CD4-positive, CD25-positive, alpha-beta regulatory T cell (primary cell): ENCODE data around the gene ATF6. TPM values are rescaled to one million over a fixed set of nuclear protein-coding genes. Genes with fewer than 3 reads are reported as not detected.

ENCODE experiments used
- ATAC-seq, 2 donors: fragments of 150-1000 bp; cut with Tn5 transposase; one replicate each; pipeline ENCODE4 v1.10.0; 2021; ENCODE audit warnings: low read depth in 2 of 2, moderate number of reproducible peaks in 2 of 2, moderate library complexity in 1 of 2
- DNase-seq, 3 donors: peaks; one replicate each; pipeline versions ENCODE4 v3.0.0 to v3.0.0-alpha.2; 2012 to 2022; ENCODE audit warnings: mixed read lengths in 1 of 3
- H3K27ac ChIP-seq: one replicate; pipeline ENCODE4 v1.7.0; 2013; ENCODE audit warnings: mild to moderate bottlenecking, low read length; ENCODE audit not compliant: insufficient read depth, poor library complexity, severe bottlenecking
- H3K27me3 ChIP-seq: one replicate; pipeline ENCODE4 v1.7.0; 2013; ENCODE audit warnings: low read length; ENCODE audit not compliant: control insufficient read depth, insufficient read depth
- H3K36me3 ChIP-seq: one replicate; pipeline ENCODE4 v1.7.0; 2013; ENCODE audit warnings: mild to moderate bottlenecking, low read length, moderate library complexity; ENCODE audit not compliant: control insufficient read depth, insufficient read depth
- H3K4me1 ChIP-seq: 2 replicates; pipeline ENCODE4 v1.7.0; 2013; ENCODE audit warnings: mild to moderate bottlenecking, low read length; ENCODE audit not compliant: insufficient read depth, control insufficient read depth, poor library complexity, severe bottlenecking
- H3K4me3 ChIP-seq: one replicate; pipeline ENCODE4 v1.7.0; 2013; ENCODE audit warnings: low read depth, mild to moderate bottlenecking, low read length, moderate library complexity
- H3K9me3 ChIP-seq, 2 experiments: 1 replicate in 1 of 2; 2 replicates in 1 of 2; pipeline ENCODE4 v1.7.0; 2013; ENCODE audit warnings: low read length in 2 of 2, mild to moderate bottlenecking in 1 of 2, moderate library complexity in 1 of 2; ENCODE audit not compliant: control insufficient read depth in 2 of 2
- H3K27ac Mint-ChIP-seq, 3 donors: one replicate each; pipeline ENCODE4 v1.8.0; 2020 to 2022; ENCODE audit warnings: mild to moderate bottlenecking in 3 of 3, mixed read lengths in 3 of 3, moderate library complexity in 2 of 3
- H3K27me3 Mint-ChIP-seq: one replicate; pipeline ENCODE4 v1.8.0; 2022; ENCODE audit warnings: mild to moderate bottlenecking, mixed read lengths
- H3K36me3 Mint-ChIP-seq: one replicate; pipeline ENCODE4 v1.8.0; 2020; ENCODE audit warnings: mixed read lengths
- H3K4me1 Mint-ChIP-seq, 4 donors: one replicate each; pipeline ENCODE4 v1.8.0; 2020 to 2022; ENCODE audit warnings: mixed read lengths in 4 of 4, mild to moderate bottlenecking in 1 of 4
- H3K4me3 Mint-ChIP-seq, 4 donors: one replicate each; pipeline ENCODE4 v1.8.0; 2020 to 2022; ENCODE audit warnings: mild to moderate bottlenecking in 4 of 4, mixed read lengths in 4 of 4, moderate library complexity in 3 of 4
- H3K9me3 Mint-ChIP-seq, 7 donors: one replicate each; pipeline ENCODE4 v1.8.0; 2020 to 2022; ENCODE audit warnings: mixed read lengths in 7 of 7, mild to moderate bottlenecking in 3 of 7, moderate library complexity in 2 of 7
- polyA plus RNA-seq, 4 donors: library from polyadenylated mRNA; unstranded; fragments of 300-500 nt; fragmentation: Illumina TruSeq; gene quantifications; one replicate each; pipeline ENCODE4 v1.2.3, GENCODE V29; 2021
- total RNA-seq: library from RNA; stranded (reverse); gene quantifications from one replicate; pipeline ENCODE4 v1.2.3, GENCODE V29; 2022

The ATF6 gene
- total and polyA plus RNA-seq, 5 donors from 2014 or later = 13.5 to 17.8 (median 15.0) TPM

DNA sequence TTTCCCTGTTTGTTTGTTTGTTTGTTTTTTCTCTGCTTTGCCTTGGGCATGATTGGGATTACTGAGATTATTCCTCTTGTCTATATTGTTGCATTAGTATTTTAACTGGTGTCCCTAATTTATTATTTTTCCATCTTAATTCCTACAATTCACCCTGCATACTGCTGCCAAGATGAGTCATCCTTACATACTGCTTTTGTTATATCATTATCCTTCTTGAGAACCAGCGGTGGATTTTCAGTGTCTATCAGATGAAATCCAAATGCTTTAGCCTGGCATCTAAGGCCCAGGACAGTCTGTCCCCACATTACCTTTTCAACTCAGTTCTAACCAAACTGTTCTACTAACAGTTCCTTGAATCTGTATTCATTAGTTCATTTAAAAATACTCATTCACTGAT, 155.9 kb downstream of the ATF6 start:
- ATAC-seq = no peak
- peaks cover 5% of the 10 kb centered on the region for H3K27me3 Mint-ChIP-seq
- Histone ChIP-seq H3K27ac (no peak overlapping the region), H3K9me3 (no peaks in the 10 kb centered on the region), H3K27me3 (no peaks in the 10 kb centered on the region), H3K4me1 (peaks cover 15% of the 10 kb centered on the region), H3K4me3 (no peak overlapping the region), H3K36me3 (peaks cover 6% of the 10 kb centered on the region)
- peak overlapping the region in 1 of 4 donors; percentile 13 for H3K4me3 Mint-ChIP-seq
- peaks cover 15 to 34% (median 26%) of the 10 kb centered on the region in 4 donors for H3K4me1 Mint-ChIP-seq
- peaks cover 36% of the 10 kb centered on the region for H3K36me3 Mint-ChIP-seq
- peaks cover 0 to 3% (median 0%) of the 10 kb centered on the region in 7 donors for H3K9me3 Mint-ChIP-seq
- peak overlapping the region in 1 of 3 donors; percentile 25 for H3K27ac Mint-ChIP-seq
- DNase-seq = no peak

DNA sequence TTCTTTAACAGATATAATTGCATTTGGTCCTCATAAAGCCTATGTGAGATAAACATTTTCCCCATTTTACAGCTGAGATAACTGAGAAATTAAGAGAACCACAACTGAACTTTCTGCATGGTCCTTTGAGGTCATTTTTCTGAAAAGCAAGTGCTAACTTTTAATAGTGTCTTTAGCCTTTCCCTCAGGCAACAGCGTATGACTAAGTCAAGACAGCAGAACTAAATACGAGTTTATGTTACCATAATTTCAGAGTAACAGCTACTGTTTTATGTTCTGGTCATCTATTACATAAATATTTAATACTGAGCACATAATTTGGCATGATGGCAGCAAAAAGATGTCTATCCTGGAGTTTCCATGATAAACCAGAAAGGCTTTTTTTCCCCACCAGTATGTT, 161.9 kb downstream of the ATF6 start:
- H3K27me3 Mint-ChIP-seq = no peaks in the 10 kb centered on the region
- H3K9me3 Mint-ChIP-seq = peaks cover 0 to 2% (median 0%) of the 10 kb centered on the region in 7 donors
- peaks cover 6% of the 10 kb centered on the region for H3K36me3 ChIP-seq
- no peaks in the 10 kb centered on the region for H3K9me3 ChIP-seq
- no peak overlapping the region for H3K4me3 Mint-ChIP-seq
- no peak overlapping the region for H3K4me3 ChIP-seq
- peaks cover 14 to 17% (median 15%) of the 10 kb centered on the region in 4 donors for H3K4me1 Mint-ChIP-seq
- H3K36me3 Mint-ChIP-seq = peaks cover 17% of the 10 kb centered on the region
- H3K27ac Mint-ChIP-seq = no peak overlapping the region
- no peak for DNase-seq
- ATAC-seq = no peak
- peaks cover 3% of the 10 kb centered on the region for H3K4me1 ChIP-seq
- H3K27me3 ChIP-seq = no peaks in the 10 kb centered on the region
- H3K27ac ChIP-seq = no peak overlapping the region

DNA sequence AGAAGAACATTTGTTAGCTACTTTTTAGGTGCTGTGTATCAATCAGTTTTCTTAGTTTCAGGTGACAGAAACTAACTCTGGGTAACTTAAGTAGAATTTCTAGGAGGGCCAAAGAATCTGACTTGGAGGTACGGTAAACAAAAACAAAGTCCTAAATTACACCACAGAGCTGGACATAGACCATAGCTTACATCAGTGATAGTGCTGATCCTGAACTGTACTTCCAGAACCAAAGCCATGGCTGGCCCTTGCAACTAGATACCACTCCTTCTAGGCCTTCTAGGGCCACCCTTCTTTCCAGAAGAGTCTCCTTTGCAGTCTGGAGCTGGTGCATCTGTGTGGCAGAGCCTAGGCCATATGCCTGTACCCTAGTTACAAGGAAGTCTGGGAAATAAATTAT, 163.0 kb downstream of the ATF6 start:
- peaks cover 0 to under 1% (median 0%) of the 10 kb centered on the region in 7 donors for H3K9me3 Mint-ChIP-seq
- peaks cover 8% of the 10 kb centered on the region for H3K36me3 Mint-ChIP-seq
- Histone ChIP-seq H3K27ac (no peak overlapping the region), H3K4me1 (peaks cover 11% of the 10 kb centered on the region), H3K9me3 (no peaks in the 10 kb centered on the region), H3K36me3 (peaks cover 6% of the 10 kb centered on the region), H3K4me3 (no peak overlapping the region), H3K27me3 (no peaks in the 10 kb centered on the region)
- peaks cover 17 to 25% (median 23%) of the 10 kb centered on the region in 4 donors for H3K4me1 Mint-ChIP-seq
- H3K4me3 Mint-ChIP-seq = no peak overlapping the region
- DNase-seq (no peak), ATAC-seq (no peak)
- H3K27me3 Mint-ChIP-seq = no peaks in the 10 kb centered on the region
- H3K27ac Mint-ChIP-seq = peak overlapping the region in 2 of 3 donors; percentile 14 to 56

DNA sequence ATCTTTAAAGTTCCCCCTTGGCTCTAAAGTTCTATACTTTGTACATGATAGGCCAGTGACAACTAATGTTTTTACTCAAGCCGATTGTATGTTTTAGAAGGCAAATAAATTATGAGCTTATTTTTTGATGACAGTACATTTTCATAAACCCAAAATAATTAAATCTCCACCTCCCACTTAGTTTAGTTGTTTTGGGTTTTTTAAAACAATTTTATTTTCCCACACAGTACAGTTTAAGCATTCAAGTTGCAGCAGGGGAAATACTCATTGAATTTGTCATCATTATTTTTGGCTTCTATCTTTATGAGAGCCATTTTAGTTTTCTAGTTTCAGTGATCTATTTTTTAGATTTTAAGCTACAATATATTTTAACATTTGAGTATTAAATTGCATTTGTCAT, 163.9 kb downstream of the ATF6 start:
- H3K4me3 ChIP-seq = no peak overlapping the region
- Mint-ChIP-seq H3K27ac (no peak overlapping the region), H3K4me3 (no peak overlapping the region), H3K4me1 (peaks cover 27 to 34% (median 33%) of the 10 kb centered on the region in 4 donors), H3K36me3 (peaks cover 7% of the 10 kb centered on the region), H3K9me3 (no peaks in the 10 kb centered on the region), H3K27me3 (no peaks in the 10 kb centered on the region)
- DNase-seq = no peak
- H3K27me3 ChIP-seq = no peaks in the 10 kb centered on the region
- H3K36me3 ChIP-seq = peaks cover under 1% of the 10 kb centered on the region
- H3K9me3 ChIP-seq = no peaks in the 10 kb centered on the region
- no peak for ATAC-seq
- no peak overlapping the region for H3K27ac ChIP-seq
- peaks cover 20% of the 10 kb centered on the region for H3K4me1 ChIP-seq

DNA sequence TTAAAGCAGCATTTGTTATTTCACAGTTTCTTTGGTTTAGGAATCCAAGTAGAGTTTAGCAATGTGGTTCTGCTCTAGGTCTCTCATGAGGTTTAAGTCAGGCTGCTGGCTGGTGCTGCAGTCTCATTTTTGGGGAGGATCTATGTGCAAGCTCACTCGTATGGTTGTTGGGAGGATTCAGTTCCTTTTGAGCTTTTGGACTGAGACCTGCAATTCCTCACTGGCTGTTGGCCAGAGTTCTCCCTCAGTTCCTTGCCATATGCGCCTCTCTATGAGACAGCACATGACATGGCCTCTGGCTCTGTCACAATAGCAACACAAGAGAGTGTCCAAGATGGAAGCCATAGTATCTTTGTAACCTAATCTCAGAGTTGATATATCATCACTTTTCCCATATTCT, 166.5 kb downstream of the ATF6 start:
- H3K27me3 Mint-ChIP-seq = no peaks in the 10 kb centered on the region
- H3K27ac Mint-ChIP-seq = peak overlapping the region in 2 of 3 donors; percentile 25 to 56
- Histone ChIP-seq H3K4me3 (no peak overlapping the region), H3K4me1 (peaks cover 25% of the 10 kb centered on the region), H3K36me3 (peaks cover 5% of the 10 kb centered on the region), H3K27ac (no peak overlapping the region), H3K27me3 (no peaks in the 10 kb centered on the region), H3K9me3 (no peaks in the 10 kb centered on the region)
- H3K4me1 Mint-ChIP-seq = peaks cover 31 to 49% (median 42%) of the 10 kb centered on the region in 4 donors
- no peak for DNase-seq
- no peaks in the 10 kb centered on the region for H3K9me3 Mint-ChIP-seq
- H3K4me3 Mint-ChIP-seq = no peak overlapping the region
- H3K36me3 Mint-ChIP-seq = peaks cover 6% of the 10 kb centered on the region
- ATAC-seq = no peak

DNA sequence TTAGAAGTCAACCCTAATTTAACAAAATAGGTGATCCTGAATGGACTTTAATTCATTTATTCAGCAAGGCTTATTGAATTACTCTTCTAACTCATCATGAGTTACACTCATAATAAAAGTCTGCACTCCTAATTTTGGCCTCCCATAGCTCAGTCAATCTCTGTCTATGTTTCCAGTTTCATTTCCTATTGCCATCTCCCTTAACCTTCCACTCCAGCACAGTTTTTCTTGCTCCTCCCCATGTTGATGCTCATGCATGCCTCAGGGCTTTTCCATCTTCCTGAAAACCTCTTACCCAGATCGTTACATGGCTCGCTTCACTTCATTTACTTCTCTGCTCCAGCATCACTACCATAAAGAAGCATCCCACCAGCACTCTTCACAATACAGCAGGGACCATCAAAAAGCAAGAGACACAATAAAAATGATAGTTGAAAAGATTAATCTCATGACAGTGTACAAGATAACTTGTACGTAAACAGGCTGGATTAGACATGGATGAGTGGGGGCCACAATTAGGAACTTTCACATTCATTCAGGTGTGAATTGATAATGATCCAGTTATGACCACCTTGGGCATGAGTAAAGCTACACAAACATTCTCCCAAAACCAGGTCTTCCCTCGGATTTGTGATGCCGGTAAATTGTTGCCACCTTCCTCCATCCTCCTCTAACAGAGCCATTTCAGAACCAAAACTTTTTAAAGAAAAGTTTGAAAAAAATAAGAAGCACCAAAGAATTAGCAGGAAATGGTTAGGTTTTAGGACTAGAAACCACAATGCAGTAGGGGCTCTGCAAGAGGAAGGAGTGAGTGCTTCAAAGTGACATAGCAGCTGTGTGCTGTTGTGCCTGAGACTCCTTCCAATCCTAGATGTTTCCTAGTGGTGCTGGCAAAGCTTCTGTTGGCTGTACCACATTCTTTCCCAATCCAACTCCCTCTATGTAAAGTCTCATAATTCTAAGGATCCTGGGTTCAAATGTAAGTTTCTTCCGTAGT, 167.8 kb downstream of the ATF6 start:
- H3K4me1 Mint-ChIP-seq = peaks cover 28 to 49% (median 40%) of the 10 kb centered on the region in 4 donors
- peak overlapping the region; percentile 12 to 75 (median 59) for H3K27ac Mint-ChIP-seq
- ATAC-seq = peak; percentile 85 to 90
- Histone ChIP-seq H3K4me1 (peaks cover 25% of the 10 kb centered on the region), H3K4me3 (peak overlapping the region; percentile 69), H3K9me3 (no peaks in the 10 kb centered on the region), H3K27me3 (no peaks in the 10 kb centered on the region), H3K27ac (peak overlapping the region; percentile 48), H3K36me3 (peaks cover 5% of the 10 kb centered on the region)
- no peaks in the 10 kb centered on the region for H3K9me3 Mint-ChIP-seq
- peaks cover 6% of the 10 kb centered on the region for H3K36me3 Mint-ChIP-seq
- H3K4me3 Mint-ChIP-seq = peak overlapping the region; percentile 20 to 83 (median 70)
- H3K27me3 Mint-ChIP-seq = no peaks in the 10 kb centered on the region
- DNase-seq = peak in 2 of 3 donors; percentile 39 to 71

DNA sequence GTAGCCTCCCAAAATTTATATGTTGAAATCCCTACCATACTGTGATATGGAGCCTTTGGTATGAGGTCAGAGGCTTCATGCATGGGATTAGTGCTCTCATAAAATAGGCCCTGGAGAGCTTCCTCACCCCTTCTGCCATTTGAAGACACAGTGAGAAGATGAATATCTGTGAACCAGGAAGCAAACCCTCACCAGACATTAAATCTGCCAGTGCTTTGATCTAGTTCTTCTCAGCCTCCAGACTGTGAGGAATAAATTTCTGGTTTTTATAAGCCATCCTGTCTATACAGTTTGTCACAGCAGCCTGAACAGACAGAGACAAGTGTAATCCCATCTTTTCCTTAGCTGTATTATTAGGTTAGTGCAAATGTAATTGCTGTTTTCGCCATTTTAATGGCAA, 169.1 kb downstream of the ATF6 start:
- H3K27ac ChIP-seq = no peak overlapping the region
- H3K9me3 ChIP-seq = no peaks in the 10 kb centered on the region
- H3K4me1 Mint-ChIP-seq = peaks cover 27 to 46% (median 33%) of the 10 kb centered on the region in 4 donors
- H3K27me3 ChIP-seq = no peaks in the 10 kb centered on the region
- H3K27me3 Mint-ChIP-seq = no peaks in the 10 kb centered on the region
- peak overlapping the region in 1 of 3 donors; percentile 12 for H3K27ac Mint-ChIP-seq
- no peak overlapping the region for H3K4me3 ChIP-seq
- H3K4me3 Mint-ChIP-seq = peak overlapping the region in 2 of 4 donors; percentile 25 to 63
- peaks cover 6% of the 10 kb centered on the region for H3K36me3 Mint-ChIP-seq
- ATAC-seq (no peak), DNase-seq (no peak)
- H3K9me3 Mint-ChIP-seq = no peaks in the 10 kb centered on the region
- H3K4me1 ChIP-seq = peaks cover 25% of the 10 kb centered on the region
- H3K36me3 ChIP-seq = peaks cover 7% of the 10 kb centered on the region
